GM18873 (cell line): ENCODE data around the gene DCP1B.

Experiments used
- ATAC-seq: cut with Tn5 transposase; IDR thresholded peaks from one replicate; pipeline ENCODE4 v1.9.1; 2021; ENCODE audit warnings: mild to moderate bottlenecking, moderate library complexity, moderate number of reproducible peaks; ENCODE audit not compliant: unreplicated experiment, low FRiP score

The DCP1B gene

DNA sequence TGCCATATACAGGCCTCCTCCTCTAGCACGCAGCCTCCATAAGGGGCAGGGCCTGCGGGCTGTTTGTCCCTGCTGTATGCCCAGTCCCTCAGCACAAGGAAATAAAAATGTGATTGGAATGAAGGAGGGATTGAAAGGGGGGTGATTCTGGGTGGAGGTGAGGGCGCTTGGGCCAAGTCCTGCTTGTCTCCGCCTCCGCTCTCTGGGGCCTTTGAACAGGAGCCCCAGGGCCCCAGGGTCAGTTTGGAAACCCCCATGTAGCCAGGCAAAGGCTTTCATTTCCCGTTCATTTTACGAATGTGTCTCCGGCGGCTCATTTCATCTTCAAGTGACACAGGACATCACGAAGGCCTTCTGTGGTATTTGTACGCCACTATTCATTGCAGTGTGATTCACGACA is 81.3 kb downstream of the DCP1B start:
- no peak for ATAC-seq

DNA sequence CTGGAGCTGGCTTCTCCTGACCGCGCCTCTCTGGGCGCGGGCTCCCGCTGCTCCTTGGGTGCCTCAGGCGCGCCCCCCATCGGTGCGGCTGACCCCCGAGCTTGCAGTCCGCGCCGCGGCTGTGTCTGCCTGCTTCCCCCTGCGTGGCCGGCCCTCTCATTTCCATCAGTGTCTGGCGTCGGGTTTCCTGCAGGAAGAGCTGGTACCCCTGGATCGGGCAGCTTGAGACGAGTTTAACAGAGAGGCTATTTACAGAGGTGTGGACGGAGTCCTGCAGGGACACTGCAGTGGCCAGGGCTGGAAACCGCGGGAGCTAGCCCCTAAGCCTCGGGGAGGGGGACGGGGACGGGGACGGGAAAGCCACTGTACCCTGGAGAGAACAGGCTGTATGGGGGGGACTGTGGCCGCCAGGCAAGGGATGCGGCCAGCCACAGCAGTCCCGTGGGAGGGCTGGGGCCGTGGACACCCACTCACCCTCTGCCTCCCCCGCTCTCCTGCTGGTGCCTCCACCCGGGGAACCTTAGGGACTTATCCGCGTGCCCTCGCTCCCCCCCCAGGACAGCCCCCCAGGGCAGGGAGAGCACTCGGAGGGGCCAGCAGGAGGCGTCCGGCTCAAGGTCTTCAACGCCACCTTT is 82.1 kb downstream of the DCP1B start:
- no peak for ATAC-seq

DNA sequence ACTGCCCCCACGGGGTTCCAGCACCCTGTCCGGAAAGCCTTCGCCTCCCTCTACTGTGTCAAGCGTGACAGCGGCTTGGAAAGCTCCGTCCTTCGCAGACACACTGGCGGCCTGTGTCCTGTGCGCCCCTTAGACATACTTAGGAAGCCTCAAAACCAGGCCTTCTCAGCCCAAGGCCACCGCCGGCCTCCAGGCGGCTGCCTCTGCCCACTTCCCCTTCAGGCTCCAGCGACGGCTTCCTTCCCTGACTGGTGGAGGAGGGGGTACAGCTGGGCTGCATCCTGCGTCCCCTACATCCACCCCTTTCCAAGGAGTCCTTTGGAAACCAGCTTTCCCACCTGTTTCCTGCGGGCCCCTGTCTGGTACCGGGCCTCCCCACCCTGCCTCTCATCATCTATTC is 83.3 kb downstream of the DCP1B start:
- ATAC-seq, result no peak

DNA sequence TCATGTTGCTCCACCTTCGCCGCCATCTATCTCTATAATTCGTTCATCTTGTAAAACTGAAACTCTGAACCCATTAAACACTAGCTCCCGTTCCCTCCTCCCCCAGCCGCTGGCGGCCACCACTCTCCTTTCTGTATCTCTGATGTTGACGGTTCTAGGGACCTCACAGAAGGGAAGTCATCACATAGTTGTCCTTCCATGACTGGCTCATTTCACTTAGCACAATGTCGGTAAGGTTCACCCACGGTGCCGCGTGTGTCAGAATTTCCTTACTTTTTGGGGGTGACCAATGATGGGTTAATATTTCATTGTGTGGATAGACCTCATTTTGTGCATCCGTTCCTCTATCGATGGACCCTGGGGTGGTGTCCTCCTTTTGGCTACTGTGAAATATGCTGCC is 83.8 kb downstream of the DCP1B start:
- ATAC-seq, result no peak

DNA sequence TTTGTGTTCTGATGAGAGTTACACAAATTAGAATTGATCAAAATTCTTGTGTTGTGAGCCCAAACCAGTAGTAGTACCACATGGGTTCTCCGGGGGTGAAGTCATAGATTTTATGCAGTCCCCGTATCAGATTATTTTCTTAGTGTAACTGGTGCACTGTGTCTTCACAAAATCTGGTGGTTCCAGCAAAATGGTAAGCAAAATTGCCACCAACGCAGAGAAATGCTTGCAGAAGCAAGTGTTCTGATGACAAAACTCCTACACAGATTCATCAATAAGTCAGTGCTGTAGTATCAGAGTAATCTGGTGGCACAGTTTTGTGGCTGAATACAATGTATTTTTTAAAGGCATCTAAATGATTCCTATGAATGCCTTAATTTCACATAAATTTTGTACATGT is 84.5 kb downstream of the DCP1B start:
- ATAC-seq, result no peak

DNA sequence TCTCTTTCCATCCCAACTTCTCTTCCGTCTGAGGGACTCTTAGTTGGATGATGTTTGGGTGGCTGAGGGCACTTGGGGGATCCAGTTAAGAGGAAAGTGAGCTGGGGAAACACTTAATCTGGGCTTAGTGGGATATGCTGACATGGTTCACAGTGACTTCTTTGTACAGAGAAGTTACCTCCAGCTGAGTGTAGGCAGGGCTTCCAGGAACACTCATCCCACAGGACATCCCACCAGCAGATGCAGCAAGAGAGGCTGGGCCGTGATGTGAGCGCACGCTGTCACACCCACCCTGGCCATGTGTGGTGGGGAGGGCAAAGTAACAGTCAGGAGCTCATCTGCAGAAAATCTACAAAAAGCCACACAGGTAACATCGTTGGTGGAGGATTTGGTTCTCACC is 85.0 kb downstream of the DCP1B start:
- ATAC-seq, result no peak

DNA sequence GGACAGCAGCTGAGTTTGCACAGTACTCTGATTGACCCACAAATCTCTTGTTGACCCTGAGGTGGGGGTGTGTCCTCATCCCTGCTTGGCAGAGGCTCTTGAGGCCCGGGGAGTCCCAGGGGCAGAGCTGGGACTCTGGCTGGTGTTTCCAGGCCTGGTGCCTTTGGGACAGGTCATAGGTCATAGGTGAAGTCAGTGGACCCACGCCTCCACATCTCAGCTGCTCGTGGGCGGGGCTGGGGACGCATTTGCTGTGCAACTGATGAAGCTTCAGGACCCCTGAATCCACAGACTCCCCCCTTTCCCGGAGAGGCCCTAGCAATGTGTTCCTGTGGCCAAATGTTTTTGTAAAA is 85.4 kb downstream of the DCP1B start:
- no peak for ATAC-seq

DNA sequence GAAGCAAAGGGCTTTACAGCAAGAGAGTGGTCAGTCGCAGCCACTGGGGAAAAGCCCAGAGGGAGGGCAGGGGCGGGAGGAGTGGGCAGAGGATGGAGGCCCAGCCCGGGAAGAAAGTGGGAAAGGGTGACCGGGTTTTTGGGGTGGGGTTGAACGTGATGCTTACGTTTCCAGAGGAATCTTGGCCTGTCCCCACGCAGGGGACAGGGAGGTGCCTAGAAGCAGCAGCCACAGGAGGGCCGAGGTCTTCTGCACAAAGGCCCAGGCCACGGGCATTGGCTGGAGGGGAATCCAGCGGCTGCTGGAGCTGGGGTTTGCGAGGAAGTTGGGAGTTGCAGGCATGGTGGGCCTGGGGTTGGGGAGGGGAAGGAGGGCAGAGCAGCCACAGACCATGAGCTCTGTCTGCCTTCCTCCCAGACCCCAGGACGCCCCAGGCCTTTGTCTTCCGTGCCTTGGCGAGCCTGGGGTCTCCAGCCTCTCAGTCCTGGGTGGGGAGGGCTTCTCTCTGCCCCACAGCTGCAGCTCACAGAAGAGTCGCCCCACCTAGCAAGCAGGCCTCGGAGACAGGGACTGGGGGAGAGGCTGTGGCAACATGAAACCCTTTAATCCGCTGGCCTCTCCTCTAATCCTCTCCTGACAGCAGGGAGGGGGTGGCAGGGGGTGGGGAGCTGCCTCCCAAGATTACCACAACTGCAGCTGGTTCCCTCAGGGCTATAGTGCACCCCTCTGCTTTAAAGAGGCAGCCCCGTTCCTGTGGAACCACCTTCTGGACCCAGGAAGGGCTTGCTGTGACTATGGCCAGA is 86.0 kb downstream of the DCP1B start, which contains the start of gene CACNA2D4:
Gene CACNA2D4 (minus strand): TSS at position 572 of the 803 bp plus-strand sequence. CDS start 179 bp downstream, at position 393.
- no peak for ATAC-seq

DNA sequence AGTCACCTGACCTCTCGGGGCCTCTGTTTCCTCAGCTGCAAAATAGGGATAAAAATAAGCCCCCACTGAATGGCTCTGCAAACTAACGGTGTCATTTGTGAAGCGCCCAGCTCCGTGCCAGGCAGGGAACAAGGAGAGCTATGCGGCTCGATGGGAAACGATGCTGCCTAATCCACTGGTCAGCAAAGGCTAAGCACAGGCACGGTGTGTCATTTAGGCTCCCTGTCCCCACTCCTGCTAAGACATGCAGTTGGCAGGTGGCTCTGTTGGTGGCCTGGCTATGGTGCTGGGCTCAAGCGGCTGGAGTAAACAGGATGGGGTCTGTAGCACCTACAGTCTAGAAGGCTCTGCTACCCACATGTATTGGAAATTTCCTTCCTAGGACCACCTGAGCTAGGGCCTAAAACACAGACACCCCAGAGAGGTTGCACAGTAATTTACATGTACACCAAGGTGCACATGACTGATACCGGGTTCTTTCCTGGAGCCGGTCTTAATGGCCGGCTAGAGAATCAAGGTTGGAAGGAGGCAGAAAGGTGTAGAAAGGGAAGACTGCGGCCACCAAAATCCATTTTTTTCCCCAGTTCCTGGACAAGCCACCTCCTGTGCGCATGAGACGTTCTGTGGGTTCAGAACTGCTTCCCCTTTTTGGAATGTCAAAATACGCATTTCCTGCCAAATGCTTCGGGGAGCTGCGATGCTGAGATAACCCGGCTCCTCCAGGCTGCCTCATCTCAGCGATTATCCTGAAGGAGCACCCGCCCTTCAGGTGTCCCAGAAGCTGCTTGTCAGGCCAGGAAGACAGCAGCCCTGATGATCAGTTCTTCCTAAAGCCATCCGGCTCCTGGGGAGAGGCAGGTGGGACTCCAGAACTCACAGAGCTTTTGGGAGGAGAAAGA is 86.8 kb downstream of the DCP1B start:
- ATAC-seq, result no peak

DNA sequence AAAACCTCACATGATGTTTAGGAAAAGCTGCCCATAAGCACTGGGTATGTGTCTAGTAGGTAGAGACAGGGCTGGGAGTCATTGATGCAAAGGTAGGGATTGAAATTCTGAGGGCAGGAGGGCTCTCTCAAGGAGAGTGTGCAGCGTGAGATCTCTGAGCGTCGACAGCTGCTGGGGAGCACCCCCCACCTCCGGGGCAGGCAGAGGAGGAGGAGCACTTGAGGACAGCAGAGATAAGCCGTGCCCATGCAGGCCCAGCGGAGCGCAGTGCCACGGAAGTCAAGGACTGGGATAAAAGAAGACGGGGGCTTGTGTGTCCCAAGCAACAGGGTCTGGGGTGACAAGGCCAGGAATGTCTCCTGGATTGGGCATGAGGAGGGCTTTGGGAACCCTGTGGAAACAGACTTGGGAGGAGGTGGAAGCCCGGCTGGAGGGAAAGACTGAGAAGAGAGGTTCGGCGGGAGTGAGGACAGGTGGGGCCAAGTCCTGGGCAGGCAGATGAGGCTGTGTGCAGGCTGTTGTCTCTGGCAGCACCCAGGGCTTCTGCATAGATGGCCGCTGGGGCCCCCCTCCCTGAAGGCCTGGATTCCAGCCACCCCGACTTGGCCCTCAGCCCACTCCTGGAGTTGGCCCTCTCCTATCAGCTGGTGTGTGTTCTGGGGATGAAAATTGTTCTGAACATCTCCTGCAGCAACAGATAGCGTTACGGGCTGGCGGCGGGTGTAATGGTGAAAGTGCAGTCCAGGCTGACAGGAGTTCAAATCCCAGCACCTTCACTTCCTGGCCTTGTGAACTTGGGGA is 87.7 kb downstream of the DCP1B start:
- ATAC-seq, result no peak

DNA sequence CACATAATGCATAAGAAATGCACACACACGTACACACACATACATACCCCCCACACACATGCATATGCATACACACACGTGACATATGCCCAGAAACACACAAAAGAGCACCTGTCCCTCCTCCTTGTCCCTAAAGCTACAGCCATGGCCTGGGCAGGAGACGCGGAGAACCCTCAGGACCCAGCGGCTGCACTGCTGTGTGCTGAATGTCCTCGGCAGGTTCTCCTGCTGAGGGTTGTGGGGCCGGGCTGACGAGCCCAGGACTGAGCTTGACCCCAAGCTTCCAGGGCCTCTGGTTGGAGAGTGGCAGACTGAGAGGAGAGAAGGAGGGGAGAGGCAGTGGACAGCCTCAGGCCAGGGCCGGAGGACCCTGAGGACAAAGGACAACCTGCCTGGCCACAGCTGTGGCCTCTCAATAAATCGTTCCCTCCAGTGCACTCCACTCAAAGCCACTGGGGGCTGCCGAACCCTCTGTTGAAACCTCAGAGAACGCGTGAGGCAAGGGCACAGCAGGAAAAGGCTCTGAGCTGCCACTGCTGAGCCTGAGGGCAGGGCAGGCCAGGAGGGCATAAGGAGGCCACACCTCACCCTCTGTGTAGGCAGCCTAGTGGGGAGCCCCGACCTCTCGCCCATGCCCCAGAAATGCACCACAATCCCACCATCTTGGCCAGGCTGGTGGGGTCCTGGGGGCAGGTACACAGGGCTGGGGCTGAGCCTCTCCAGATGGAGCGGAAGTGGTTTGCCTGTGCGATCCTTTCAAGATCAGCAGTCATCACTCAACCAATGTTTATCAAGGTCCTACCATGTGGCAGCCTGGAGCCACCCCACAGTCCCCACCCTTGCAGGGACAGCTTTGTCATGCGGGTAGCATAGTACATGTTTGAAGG is 88.9 kb downstream of the DCP1B start:
- ATAC-seq, result no peak

DNA sequence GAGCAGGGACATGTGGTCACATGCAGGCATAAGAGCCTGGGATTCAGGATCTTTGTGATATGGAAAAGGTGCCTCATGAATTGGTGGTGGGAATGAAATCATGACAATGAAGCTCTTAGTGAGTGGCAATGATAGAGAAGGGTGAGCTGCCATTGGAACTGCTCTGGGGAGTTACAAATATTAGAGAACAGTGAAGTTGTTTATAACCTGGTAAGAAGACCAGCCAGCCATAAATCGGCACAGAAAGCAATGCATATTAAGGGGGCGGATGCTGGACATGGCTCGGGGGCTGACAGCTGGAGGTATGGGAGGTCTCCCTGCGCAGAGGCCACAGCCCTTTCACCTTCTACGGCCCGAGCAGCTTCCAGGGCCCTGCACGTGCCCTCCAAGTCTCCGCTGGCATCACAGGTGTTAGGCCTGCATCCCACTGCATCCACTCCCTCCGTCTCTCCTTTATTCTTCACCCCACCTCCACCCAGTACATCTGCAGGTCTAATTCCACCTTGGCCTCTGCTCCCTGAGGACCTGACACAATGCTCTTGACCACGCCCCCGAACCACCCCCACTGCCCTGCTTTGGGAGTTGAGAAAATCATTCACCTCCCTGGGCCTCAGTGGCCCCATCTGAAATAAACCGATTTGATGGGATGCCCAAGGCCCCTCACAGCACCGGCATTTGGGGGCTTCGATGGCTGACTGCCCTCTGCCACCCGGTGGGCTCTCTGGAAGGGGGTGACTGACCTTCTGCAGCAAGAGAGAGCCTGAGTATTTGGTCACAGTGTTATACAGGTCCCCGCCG is 89.9 kb downstream of the DCP1B start:
- no peak for ATAC-seq

DNA sequence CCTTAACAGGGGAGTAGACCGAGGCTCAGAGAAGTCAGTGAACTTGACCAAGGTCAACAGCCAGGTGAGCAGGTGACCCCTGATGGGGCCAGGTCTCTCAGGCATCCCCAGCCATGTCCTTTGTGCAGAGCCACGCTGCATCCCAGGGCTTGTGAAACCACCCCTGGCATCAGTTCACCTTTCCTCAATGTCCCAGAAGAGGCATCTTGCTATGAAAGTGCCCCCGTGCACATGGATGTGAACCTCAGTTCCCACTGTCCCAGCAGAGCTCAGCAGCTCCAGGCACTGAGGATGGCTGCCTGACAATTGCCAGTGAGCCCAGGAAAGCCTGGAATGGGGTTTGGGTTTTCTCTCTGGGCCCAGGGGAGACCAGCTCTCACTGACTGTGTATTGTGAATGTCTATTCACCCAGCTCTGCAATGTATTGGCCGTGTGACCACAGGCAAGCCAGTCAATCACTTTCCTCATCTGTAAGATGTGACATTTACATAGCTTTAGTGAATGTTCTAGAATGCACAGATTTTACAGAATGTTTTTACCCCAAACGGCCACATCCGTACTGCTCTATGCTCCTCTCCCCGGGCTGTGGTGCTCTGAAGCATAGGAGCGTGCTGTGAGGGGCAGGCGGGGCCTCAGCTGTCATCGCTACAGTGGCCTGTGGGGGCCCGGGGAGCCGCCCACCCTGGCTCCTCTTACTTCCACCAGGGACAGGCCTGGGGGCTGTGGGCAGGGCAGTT is 90.7 kb downstream of the DCP1B start:
- no peak for ATAC-seq

DNA sequence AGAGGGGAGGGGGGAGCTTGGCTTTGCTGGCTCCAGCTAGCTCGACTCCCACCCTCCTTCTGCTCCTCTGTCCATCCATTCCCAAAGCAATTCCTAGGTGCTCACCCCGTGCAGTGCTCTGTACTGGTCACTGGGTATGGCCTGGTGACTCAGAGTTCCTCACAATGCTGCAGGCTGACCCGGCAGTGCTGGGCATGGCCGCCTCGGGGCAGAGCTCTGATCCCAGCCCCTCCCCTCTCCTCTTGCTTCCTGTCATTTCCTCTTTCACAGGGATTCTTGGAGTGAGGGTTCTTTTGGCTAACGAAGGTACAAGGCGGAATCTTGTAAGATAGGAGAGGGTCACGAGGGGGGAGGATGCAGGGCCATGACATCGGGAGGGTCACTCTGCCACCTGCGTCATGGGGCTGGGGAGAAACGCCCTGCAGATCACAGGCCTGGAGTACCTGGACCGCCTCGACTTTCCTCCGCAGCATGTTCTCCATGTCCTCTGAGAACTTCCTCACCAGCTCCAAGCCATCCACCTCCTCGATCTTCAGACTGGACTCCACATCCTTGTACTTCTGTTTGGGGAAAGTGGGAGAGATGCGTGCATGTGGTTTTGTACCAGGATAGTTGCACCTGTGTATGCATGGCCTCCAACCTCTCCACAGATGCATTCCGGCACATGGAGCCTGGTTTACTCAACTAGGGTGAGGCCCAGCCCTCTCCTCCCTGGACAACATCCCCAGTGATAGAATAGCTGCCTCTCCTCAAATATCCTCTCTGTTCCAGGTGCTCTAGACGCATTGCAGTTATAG is 91.5 kb downstream of the DCP1B start:
- ATAC-seq, result no peak

DNA sequence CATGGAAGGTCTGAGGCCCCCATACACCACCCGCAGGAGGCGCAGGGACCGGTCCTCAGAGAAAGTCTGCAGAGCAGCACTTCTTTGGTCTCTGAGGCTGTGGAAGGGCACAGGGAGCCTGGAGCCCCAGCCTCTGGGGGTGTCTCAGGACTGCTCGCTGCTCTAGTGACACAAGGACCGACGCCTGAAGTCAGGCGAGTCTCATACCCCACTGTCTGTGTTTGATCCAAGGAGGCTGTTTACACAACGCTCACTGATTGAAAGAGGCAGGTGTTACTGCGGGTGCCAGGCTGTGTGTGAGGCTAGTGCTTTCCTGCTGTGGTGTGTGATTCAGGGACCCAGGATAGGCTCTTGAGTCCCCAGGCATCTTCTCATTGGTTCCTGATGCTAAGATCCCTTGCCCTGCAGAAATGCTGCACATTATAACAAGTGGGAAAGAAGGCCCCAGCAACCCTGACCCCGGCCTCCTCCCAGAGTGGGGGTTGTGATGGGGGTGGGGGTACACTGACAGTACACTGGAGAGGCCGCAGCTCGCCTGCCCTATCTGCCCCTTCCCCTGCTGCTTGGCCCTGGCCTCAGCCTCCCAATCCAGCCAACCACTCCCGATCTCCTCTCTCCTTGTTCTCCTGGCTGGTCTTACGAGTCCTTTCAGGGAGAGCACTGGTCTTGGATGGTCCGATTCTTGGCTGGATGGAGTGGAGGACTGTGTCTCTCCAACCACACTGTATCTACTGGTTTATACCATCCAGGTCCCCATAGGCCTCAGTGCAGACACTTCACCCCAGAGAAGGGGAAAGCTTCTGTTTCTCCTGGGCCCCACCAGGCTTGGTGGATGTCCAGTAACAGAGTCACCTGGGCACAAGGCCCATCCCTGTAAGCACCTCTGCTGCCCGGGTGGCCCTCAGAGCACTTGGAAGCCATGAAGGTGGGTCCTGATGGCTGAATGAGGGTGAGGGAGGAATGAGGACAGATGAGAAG is 92.4 kb downstream of the DCP1B start:
- no peak for ATAC-seq

DNA sequence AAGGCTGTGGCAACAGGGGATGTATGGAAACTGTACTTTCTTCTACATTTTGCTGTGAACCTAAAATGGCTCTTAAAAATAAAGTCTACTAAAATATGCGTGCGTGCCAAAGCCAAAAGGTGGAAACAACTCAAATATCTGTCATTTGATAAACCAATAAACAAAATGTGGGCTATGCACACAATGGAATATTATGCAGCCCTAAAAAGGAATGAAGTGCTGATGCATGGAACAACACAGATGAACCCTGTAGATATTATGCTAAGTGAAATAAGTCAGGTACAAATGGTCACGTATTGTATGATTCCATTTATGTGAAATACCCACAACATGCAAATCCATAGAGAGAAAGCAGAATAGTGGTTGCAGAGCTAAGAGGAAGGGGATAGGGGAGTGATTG is 93.8 kb downstream of the DCP1B start:
- no peak for ATAC-seq
